ENCODE data around the gene LNPEP.
A peak's percentile ranks its signal among the peaks of the same experiment; 100 is the strongest.

LNPEP gene

DNA sequence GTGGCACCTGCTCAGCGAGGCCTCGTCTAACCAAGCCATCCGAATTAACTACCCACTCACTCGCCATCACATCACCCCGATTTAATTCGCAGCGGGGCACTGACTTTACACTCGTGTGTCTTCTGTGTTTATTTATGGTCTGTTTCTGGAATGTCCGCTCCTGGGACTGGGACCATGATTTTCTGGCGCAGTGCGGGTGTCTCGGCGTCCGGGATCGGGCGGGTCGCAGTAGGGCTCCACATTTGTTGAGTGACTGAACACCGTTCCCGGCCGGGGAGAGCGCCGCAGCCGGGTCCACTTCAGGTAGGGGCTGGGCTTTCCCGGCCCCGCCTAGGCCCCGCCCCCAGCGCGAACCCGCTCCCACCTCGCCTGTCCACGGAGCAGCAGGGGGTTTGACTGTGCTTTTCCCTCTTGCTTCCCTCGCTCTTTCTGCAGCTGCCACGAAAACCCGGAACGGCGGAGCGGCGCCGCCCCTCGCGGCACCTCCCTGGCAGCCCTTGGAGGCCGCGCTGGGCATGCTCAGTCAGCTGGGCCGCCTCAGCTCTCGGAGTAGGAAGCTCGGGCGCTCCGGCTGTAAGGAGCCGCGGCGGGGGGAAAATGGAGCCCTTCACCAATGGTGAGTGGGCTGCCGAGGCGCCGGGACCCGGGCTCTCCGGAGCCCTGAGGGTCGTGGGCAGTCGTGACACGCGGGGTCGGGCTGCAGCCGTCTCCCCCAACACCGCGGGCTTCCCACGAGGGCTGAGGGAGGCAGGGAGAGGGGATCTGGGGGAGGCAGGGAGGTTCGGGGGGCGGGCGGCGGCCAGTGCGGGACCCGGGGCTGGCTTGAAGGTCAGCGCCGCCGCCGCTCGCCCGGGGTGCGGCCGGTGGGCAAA lies at the start of gene LNPEP:
LNPEP (plus strand) TSS at position 522 of the 872 bp plus-strand sequence; CDS start at position 598, 76 bp downstream.
- peak; percentile 83 for DNase-seq

DNA sequence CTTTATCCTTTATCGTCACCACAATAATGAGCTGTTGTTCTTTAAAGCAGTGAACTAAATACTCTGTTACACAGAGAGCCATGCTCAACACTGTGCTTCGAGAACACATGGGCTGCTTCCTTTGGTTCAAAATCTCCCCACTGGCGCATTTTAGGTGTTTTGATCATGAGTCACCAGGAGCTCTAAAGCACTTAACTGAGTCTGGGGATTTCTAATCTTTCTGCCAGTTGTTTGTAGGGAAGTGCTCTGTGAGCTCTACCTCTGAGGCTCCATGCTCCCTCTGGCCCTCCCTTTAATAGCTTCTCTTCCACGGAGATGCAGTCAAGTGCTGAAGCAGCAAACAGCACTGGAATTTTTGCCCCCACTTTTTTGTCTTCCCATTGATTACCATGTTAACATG lies 42.5 kb upstream of the LNPEP start:
- DNase-seq, result no peak

DNA sequence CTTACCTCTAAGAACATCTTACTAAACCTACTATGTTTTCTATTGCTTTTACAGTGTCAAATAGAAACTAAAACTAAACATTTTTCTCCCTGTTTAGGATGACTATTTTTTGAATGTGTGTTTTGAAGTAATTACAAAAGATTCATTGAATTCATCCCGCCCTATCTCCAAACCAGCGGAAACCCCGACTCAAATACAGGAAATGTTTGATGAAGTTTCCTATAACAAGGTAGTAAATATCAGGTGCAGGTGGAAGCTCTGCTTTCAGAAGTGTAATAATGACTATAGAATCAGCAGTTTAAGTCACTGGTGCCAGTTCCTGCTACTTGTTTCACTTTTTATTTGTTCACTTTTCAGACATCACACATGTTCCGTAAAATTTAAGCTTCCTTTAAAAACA lies 39.6 kb upstream of the LNPEP start:
- DNase-seq, result no peak

- DNase-seq, result no peak
Observed at GRCh38 chr5:96896806-96897205, 39.1 kb upstream of the LNPEP start.

DNA sequence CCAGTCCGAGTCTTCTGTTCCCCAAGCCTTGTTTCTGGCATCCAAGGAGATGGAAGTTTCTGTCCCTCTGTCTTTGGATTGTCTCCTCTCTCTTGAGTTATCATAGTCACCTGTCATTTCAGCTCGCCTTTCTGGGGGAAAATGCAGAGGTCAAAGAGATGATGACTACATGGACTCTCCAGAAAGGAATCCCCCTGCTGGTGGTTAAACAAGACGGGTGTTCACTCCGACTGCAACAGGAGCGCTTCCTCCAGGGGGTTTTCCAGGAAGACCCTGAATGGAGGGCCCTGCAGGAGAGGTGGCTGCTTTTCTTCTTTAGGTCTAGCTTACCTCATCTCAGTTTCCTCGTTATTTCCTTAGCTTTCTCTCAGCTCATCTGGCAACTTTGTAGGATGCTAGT lies 34.5 kb upstream of the LNPEP start:
- DNase-seq, result no peak

GRCh38 chr5:96901841-96902240 lies 34.0 kb upstream of the LNPEP start:
- no peak for DNase-seq

DNA sequence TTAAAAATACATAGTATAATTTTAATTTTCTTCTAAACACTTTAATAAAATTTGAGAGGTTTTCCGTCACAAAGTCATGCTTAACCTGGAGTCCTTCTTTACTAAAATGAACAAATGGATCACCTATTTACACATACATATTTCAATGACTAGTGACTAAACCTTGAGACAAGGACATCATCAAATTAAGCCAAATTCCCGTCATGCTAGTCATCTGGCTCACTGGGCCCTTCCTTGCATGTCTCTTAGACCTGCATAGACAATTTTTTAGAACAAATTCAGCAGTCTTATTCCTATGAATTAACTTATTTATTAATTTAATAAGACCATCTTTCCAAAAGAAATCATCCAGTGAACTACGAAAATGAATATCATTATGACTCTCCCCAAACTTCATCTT lies 33.0 kb upstream of the LNPEP start:
- no peak for DNase-seq

DNA sequence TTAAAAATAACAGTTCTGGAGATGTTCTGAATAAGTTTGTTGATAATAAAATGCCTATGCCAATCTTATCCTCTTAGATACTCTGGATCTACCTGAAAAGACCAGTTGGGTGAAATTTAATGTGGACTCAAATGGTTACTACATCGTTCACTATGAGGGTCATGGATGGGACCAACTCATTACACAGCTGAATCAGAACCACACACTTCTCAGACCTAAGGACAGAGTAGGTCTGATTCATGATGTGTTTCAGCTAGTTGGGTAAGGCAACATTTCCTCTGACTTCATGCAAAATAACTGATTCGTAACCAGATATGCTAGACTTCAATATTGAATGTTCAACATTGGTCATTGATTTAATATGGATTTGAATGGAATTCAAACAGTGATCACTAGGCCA lies 32.6 kb upstream of the LNPEP start:
- no peak for DNase-seq

- no peak for DNase-seq
Observed at GRCh38 chr5:96904054-96904931, 31.6 kb upstream of the LNPEP start.

DNA sequence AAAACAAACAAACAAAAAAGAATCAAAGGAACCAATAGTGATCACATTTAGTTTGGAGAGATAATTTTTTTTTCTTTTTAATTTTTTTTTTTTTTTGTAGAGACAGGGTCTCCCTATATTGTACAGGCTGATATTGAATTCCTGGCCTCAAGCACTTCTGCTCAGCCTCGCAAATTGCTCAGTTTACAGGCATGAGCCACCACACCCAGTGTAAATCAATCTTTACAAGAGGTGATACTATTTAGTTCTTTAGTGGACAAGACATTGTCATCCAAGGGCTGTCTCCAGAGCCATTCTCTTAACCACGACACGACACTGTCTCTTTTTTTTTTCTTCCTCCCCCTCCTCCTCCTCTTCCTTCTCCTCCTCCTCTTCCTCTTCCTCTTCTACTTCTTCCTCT lies 30.0 kb upstream of the LNPEP start:
- no peak for DNase-seq

GRCh38 chr5:96909003-96909402 lies 26.9 kb upstream of the LNPEP start:
- no peak for DNase-seq

DNA sequence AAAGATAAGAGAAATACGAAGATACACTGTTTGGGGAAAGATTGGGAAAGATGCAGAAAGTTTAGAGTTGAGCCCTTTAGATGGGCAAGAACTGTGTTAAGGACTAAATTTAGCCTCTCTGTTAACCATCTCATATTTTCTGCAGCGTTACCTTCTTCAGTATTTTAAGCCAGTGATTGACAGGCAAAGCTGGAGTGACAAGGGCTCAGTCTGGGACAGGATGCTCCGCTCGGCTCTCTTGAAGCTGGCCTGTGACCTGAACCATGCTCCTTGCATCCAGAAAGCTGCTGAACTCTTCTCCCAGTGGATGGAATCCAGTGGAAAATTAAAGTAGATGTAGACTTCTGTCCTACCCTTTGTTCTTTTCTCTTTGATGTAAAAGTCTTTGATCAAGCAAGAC lies 26.4 kb upstream of the LNPEP start:
- no peak for DNase-seq

DNA sequence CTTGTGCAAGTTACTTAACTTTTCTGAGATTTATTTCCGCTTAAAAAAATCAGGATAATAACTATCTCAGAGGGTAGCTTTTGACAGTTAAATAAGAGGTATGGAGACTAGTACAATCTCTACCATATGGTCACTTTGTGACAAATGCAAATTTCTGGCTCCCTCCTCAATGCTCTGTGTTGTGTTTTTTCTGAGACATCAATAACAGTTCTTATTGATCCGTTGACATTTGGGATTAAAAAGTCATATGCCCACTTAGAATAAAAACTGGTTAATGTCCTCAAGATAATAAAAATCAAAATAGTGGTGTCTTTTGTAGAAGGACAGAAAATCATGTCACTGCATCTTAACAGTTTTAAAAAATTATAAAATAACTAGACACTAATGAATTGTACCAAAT lies 24.7 kb upstream of the LNPEP start:
- no peak for DNase-seq

DNA sequence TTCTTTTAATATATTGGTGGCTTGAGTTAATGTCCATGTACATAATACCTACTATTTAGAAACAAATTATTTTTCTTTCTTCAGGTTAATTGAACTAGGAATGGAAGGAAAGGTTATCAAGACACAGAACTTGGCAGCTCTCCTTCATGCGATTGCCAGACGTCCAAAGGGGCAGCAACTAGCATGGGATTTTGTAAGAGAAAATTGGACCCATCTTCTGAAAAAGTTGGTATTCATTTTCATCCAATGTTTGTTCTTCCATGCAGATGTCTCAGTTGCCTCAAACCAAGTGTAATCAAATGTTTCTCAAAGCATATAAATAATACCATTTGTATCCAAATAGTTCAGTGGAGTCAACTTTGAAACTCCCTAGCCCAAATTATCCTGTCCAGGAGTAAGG lies 22.6 kb upstream of the LNPEP start:
- no peak for DNase-seq

DNA sequence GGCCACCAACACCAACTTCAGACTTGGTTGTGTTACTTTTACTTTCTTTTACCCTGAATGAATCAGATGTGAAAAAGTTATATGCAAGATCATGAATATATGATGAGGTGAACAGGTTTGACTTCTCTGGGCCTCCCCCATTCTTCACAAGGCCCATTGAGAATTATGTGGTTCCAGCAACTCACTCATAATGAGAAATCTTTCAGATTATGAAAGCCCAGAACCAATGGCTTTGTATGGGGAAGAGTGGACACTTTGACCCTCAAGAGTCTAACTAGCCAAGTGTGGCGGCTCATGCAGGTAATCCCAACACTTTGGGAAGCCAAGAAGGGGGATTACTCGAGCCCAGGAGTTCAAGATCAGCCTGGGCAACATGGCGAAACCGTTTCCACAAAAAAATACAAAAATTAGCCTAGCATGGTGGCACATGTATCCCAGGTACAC lies 16.1 kb upstream of the LNPEP start:
- DNase-seq, result no peak

DNA sequence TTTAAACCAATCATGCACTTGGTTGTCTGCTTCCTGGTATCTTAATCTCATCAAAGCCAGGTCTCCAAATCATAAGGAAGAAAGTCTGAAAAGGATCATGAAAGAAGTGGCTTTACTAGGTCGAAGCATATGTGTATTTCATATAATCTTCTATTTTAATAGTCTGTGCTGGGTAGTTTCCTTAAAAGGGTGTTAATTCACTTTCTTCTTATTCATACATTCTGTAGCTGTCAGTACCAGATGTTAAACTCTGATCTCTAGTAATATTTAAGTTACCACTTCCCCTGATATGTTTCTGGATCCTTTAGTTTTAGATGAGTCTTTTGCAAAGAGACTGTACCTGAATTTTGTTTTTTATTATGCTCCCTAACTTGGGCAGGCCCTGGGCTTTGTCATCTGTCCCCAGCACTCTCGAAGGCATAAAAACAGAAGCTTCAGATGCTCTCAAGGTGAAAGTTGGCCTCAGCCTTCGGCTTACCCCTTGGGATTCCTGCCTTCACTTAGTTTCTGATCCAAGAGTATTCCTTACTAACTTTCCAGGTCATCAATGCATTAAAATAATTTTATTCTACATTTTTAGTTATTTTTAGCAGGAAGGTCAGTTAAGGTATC lies 15.0 kb upstream of the LNPEP start:
- no peak for DNase-seq

DNA sequence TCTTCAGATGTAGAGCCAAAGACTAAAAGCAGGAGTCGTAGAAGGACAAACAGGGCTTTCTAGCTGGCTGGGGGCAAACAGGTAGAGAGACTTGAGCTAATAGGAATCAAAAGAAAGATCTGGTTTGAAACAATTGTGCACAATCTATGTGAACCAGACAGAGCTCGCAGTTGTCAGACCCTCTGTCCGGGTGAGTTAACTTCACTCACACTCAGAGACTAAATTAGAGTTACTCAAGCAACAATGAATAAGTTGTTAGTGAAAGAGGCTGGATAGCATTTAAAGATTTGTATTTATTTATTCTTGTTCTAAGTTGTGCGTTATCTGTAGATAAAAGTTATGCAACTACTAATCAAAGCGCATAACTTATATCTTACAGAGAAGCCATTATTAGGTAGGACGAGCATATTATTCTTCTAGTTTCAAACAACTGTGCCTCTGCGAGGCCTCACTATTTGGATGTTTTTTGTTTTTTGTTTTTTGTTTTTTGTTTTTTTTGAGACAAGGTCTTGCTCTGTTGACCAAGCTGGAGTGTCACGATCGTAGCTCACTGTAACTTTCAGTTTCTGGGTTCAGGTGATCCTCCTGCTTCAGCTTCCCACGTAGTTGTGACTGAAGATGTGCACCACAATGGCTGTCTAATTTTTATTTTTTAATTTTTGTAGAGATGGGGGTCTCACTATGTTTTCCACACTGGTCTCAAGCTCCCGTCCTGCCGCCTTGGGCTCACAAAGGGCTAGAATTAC lies 13.2 kb upstream of the LNPEP start:
- no peak for DNase-seq

DNA sequence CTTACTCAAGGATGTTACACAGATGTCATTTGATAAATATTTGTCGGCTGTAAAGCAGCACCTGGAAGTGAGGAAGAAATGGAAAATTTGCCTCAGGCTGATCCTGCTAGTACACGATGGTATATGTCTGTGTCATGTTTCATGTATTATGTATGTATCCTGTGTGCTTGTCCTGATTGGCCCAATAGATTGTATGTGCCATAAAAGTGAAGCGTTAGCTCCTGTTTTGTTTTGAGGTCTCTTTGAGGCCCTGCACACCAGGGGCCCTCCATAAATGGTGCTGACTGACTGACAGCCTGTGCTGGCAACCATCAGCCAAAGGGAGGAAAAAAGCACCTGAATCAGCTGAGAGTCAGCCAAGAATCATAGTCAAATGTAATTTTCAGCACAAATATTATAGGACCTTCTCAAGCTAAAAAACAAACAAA lies 11.8 kb upstream of the LNPEP start:
- no peak for DNase-seq

DNA sequence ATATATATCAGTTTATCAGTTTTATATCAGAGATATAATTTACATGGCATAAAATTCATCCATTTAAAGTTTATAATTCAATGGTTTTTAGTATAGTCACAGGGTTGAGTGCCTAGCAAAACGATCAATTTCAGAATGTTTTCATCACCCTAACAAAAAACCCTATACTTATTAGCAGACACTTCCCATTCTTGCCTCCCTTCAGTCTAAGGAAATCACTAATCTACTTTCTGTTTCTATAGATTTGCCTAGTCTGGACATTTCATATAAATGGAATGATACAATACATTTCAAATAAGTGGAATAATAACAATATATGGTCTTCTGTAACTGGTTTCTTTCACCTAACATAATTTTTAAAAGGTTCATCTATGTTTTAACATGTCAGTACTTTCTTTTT lies 9.6 kb upstream of the LNPEP start:
- no peak for DNase-seq

- DNase-seq, result no peak
Observed at GRCh38 chr5:96927008-96927407, 8.9 kb upstream of the LNPEP start.

- no peak for DNase-seq
Observed at GRCh38 chr5:96928931-96929708, 6.8 kb upstream of the LNPEP start.

DNA sequence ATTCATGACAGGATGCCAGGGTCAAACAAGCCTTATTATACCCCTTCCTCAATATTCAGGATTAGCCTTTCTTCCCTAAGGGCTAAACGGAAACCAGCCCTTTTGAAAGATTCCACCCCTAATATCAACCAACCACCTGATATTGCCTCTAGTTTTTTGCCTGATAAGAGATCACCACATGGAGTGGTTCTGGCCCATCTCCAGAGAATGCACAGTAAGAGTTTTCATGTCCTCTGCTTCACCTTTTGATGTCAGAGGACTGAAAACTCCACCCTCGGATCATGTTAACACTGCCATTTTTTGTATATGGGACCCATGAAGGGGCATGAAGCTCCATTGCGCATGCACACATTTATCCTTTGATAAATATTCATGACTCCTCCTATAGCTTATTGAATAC lies 5.8 kb upstream of the LNPEP start:
- no peak for DNase-seq
